Measurements from ENCODE around the gene INTS2.
"Not testable (repeated sequence)": the region's sequence is repeated elsewhere in the genome, so short reads cannot be mapped to it uniquely, and the experiment has no call there.

Gene INTS2

GRCh38 chr17:61852857-61853256 is 74.9 kb downstream of the INTS2 start:
- in situ Hi-C loops (cut with HindIII; ENCODE audit: low sequenced_read_pairs), result no loop called here

GRCh38 chr17:61849674-61850073 is 78.1 kb downstream of the INTS2 start:
- in situ Hi-C loops (cut with HindIII; ENCODE audit: low sequenced_read_pairs), result no loop called here

DNA sequence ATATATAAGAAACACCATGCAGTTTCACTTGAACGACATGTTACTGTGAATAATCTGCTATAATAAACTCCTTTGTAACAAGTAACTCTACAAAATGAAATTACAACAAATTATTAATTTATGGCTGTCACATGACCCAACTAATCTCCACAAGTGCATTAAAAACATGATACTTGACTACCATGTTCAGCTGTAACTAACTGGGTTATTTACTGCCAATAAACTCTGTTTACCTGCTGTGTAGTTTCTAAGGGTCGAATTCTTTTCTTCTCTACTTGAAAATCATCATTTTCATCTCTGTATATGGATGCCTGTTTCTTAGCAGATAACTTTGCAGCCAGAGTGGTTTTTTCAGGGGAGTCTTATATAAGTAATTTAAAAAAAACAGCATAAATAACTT is 78.9 kb downstream of the INTS2 start:
- in situ Hi-C loops (cut with HindIII; ENCODE audit: low sequenced_read_pairs), result no loop called here

GRCh38 chr17:61848247-61848646 is 79.5 kb downstream of the INTS2 start:
- in situ Hi-C loops (cut with HindIII; ENCODE audit: low sequenced_read_pairs), result no loop called here

GRCh38 chr17:61847659-61848058 is 80.1 kb downstream of the INTS2 start:
- in situ Hi-C loops (cut with HindIII; ENCODE audit: low sequenced_read_pairs), result no loop called here

GRCh38 chr17:61846761-61847375 is 80.9 kb downstream of the INTS2 start:
- in situ Hi-C loops (cut with HindIII; ENCODE audit: low sequenced_read_pairs), result no loop called here

GRCh38 chr17:61846088-61846487 is 81.7 kb downstream of the INTS2 start:
- in situ Hi-C loops (cut with HindIII; ENCODE audit: low sequenced_read_pairs), result no loop called here

- in situ Hi-C loops (cut with HindIII; ENCODE audit: low sequenced_read_pairs), result no loop called here
Observed at GRCh38 chr17:61843435-61843834, 84.3 kb downstream of the INTS2 start.

- in situ Hi-C loops (cut with HindIII; ENCODE audit: low sequenced_read_pairs), result no loop called here
Observed at GRCh38 chr17:61842899-61843298, 84.9 kb downstream of the INTS2 start.

GRCh38 chr17:61839300-61839786 is 88.4 kb downstream of the INTS2 start:
- in situ Hi-C loops (cut with HindIII; ENCODE audit: low sequenced_read_pairs), result no loop called here

- in situ Hi-C loops (cut with HindIII; ENCODE audit: low sequenced_read_pairs), result no loop called here
Observed at GRCh38 chr17:61837175-61838051, 90.4 kb downstream of the INTS2 start.

- in situ Hi-C loops (cut with HindIII; ENCODE audit: low sequenced_read_pairs), result no loop called here
Observed at GRCh38 chr17:61836266-61837174, 91.3 kb downstream of the INTS2 start.

GRCh38 chr17:61835606-61836005 is 92.2 kb downstream of the INTS2 start:
- in situ Hi-C loops (cut with HindIII; ENCODE audit: low sequenced_read_pairs), result no loop called here

DNA sequence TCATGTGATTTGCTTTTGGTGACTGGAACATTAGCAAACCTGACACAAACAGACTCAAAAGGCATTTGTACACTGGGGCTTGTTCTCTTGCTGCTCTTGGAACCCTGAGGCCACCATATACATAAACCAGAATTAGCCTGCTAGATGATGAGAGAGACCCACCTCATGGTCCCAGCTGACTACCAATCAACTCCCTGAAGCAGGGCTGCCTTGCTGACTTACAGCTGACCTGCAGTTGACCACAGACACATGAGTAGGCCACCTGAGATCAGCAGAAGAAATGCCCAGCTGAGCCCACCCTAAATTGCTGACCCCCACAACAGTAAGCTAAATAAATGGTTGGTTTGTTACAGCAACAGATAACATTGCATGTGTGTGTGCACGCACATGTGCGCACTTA is 93.2 kb downstream of the INTS2 start:
- in situ Hi-C loops (cut with HindIII; ENCODE audit: low sequenced_read_pairs), result no loop called here

- in situ Hi-C loops (cut with HindIII; ENCODE audit: low sequenced_read_pairs), result no loop called here
Observed at GRCh38 chr17:61833536-61834193, 94.1 kb downstream of the INTS2 start.

DNA sequence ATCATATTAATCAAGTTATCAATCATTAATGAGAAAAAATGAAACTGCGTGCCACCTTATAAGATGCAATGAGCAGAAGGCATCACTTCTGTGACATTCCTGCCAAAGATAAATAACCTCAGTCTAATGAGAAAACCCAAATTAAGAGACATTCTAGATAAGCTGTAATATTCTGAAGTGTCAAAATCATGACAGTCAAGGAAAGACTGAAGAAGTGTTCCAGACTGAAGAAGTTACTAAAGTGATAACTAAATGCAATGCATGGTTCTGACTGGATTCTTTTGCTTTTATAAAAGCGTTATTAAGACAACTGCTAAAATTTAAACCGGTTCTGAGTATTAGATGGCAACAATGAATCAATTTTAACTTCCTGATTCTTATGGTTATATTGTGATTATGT is 95.3 kb downstream of the INTS2 start:
- in situ Hi-C loops (cut with HindIII; ENCODE audit: low sequenced_read_pairs), result no loop called here

- in situ Hi-C loops (cut with HindIII; ENCODE audit: low sequenced_read_pairs), result no loop called here
Observed at GRCh38 chr17:61831099-61831498, 96.7 kb downstream of the INTS2 start.

DNA sequence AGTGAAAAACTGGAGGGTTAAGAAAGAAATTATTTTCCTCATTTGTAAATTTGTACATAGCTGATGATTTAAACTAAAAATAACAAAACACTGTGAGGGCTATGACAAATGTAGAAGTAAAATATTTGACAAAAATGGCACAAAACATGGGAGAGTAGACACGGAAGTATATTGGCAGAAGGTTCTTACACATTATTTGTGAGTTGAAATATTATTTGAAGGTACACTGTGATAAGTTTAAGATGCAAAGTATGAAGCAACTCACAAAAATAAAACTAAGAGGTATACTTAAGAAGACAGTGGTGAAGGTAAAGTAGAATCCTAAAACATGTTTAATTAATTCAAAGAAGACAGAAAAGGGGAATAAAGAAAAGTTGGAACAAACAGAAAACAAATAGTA is 99.1 kb downstream of the INTS2 start:
- in situ Hi-C loops (cut with HindIII; ENCODE audit: low sequenced_read_pairs), result no loop called here

DNA sequence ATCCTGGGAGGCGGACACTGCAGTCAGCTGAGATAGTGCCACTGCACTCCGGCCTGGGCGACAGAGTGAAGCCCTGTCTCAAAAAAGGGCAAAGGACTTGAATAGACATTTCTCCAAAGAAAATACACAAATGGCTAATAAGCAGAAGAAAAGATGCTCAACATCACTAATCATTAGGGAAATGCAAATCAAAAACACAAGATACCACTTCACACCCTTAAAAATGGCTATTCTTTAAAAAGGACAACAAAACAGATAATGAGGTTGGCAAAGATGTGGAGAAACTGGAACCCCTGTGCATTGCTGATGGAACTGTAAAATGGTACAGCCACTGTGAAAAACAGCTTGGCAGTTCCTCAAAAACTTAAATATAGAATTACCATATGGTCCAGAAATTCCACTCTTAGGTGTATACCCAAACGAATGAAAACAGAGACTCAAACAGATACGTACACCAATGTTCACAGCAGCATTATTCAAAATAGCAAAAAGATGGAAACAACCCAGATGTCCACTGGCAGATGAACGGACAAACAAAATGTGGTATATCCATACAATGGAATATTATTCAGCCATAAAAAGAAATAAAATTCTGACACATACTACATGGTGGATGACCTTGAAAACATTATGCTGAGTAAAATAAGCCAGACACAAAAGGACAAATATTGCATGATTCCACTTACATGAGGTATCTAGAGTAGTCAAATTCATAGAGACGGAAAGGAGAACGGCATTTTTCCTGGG is 100.0 kb downstream of the INTS2 start:
- in situ Hi-C loops (cut with HindIII; ENCODE audit: low sequenced_read_pairs), result no loop called here

GRCh38 chr17:61826866-61827265 is 100.9 kb downstream of the INTS2 start:
- in situ Hi-C loops (cut with HindIII; ENCODE audit: low sequenced_read_pairs), result not testable (repeated sequence)

All from DLD1 (cell line).